Nephron (organoid): Measurements from ENCODE around the gene MAP3K8.
A peak's percentile ranks its signal among the peaks of the same experiment; 100 is the strongest.

ENCODE experiments used
- H3K27ac Mint-ChIP-seq, 3 experiments: 2 replicates each; pipeline ENCODE4 v1.8.0; 2020; ENCODE audit warnings: mixed read lengths in 3 of 3, mild to moderate bottlenecking in 2 of 3, moderate library complexity in 1 of 3
- H3K27me3 Mint-ChIP-seq: 2 replicates; pipeline ENCODE4 v1.8.0; 2021; ENCODE audit warnings: low read depth, mild to moderate bottlenecking, moderate library complexity, mixed read lengths
- H3K36me3 Mint-ChIP-seq: 2 replicates; pipeline ENCODE4 v1.8.0; 2020; ENCODE audit warnings: low read depth, mixed read lengths
- H3K4me1 Mint-ChIP-seq: 2 replicates; pipeline ENCODE4 v1.8.0; 2020; ENCODE audit warnings: mixed read lengths
- H3K4me3 Mint-ChIP-seq, 3 experiments: 2 replicates each; pipeline ENCODE4 v1.8.0; 2020; ENCODE audit warnings: mild to moderate bottlenecking in 3 of 3, mixed read lengths in 3 of 3, moderate library complexity in 2 of 3
- H3K9me3 Mint-ChIP-seq: 2 replicates; pipeline ENCODE4 v1.8.0; 2020; ENCODE audit warnings: mixed read lengths
- CTCF ChIP-seq, 3 experiments: fragments of 200-600 bp; sonication (generic); IDR thresholded peaks; one replicate each; pipeline ENCODE4 v1.5.0; 2021; ENCODE audit warnings: antibody characterized with exemption in 3 of 3; ENCODE audit not compliant: unreplicated experiment in 3 of 3

Gene MAP3K8

GRCh38 chr10:30509508-30509907 is 75.5 kb downstream of the MAP3K8 start:
- Mint-ChIP-seq H3K27me3 (no peaks in the 10 kb centered on the region), H3K27ac (peak overlapping the region in 1 of 3 experiments; percentile 51), H3K36me3 (no peaks in the 10 kb centered on the region), H3K9me3 (no peaks in the 10 kb centered on the region), H3K4me1 (peaks cover 27% of the 10 kb centered on the region), H3K4me3 (no peak overlapping the region)
- no peak for TF ChIP-seq CTCF (IDR thresholded peaks at IDR 0.05; ENCODE audit: unreplicated experiment in 3 of 3)

- Mint-ChIP-seq H3K4me1 (peaks cover 27% of the 10 kb centered on the region), H3K9me3 (no peaks in the 10 kb centered on the region), H3K4me3 (no peak overlapping the region), H3K27ac (peak overlapping the region; percentile 14 to 53 (median 23)), H3K36me3 (no peaks in the 10 kb centered on the region), H3K27me3 (no peaks in the 10 kb centered on the region)
- no peak for TF ChIP-seq CTCF (IDR thresholded peaks at IDR 0.05; ENCODE audit: unreplicated experiment in 3 of 3)
Observed at GRCh38 chr10:30510184-30510931, 76.4 kb downstream of the MAP3K8 start.

GRCh38 chr10:30510932-30511700 is 77.1 kb downstream of the MAP3K8 start:
- no peak overlapping the region for H3K4me3 Mint-ChIP-seq
- H3K9me3 Mint-ChIP-seq: no peaks in the 10 kb centered on the region
- H3K36me3 Mint-ChIP-seq: no peaks in the 10 kb centered on the region
- H3K27ac Mint-ChIP-seq: peak overlapping the region in 2 of 3 experiments; percentile 14 to 53
- TF ChIP-seq CTCF (IDR thresholded peaks at IDR 0.05; ENCODE audit: unreplicated experiment in 3 of 3): no peak
- H3K4me1 Mint-ChIP-seq: peaks cover 21% of the 10 kb centered on the region
- no peaks in the 10 kb centered on the region for H3K27me3 Mint-ChIP-seq
